NCI-H510A (cell line): ENCODE measurements around the gene LARP4B.

ENCODE experiments used
- DNase-seq: peaks from one replicate; lab custom pipeline; 2025; lab: John Stamatoyannopoulos, UW

The LARP4B gene

GRCh38 chr10:767794-768193, 163.7 kb downstream of the LARP4B start:
- DNase-seq, result no peak

- DNase-seq, result no peak
Measured at GRCh38 chr10:767211-767610, 164.3 kb downstream of the LARP4B start.

DNA sequence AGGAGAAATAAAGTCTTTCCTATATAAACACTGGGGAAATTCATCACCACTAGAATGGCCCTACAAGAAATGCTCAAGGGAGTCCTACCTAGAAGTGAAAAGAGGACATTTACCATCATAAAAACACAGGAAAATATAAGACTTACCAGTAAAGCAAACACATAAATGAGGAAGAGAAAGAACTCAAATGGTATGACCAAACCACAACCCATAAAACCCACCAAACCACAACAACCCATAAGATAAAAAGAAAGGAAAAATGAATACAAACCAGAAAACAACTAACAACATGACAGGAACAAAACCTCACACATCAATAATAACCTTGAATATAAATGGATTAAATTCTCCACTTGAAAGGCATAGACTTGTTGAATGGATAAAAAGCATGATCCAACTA, 170.1 kb downstream of the LARP4B start:
- DNase-seq, result no peak

DNA sequence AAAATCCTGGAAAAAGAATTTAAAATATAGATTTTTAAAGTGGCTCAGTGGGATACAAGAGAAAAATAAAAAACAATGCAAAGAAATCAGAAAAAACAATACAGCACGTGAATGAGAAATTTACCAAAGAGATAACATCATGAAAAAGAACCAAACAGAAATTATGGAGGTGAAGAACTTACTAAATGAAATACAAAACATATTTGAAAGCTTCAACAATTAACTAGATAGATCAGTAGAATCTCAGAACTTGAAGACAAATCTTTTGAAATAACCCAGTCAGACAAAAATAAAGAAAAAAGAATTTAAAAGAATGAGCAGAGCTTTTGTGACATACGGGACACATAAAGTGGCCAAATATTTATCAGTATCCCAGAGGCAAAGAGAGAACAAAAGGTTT, 170.9 kb downstream of the LARP4B start:
- DNase-seq, result no peak

GRCh38 chr10:759898-760477, 171.5 kb downstream of the LARP4B start:
- DNase-seq, result no peak
